GM12891 (cell line): ENCODE data around the gene LINS1.

Source experiments
- PAX5 ChIP-seq: IDR thresholded peaks from 2 replicates; pipeline ENCODE4 v1.6.1; 2011; ENCODE audit warnings: low read length, moderate library complexity, mild to moderate bottlenecking; ENCODE audit not compliant: insufficient read depth, severe bottlenecking
- POLR2A ChIP-seq: IDR thresholded peaks from 2 replicates; pipeline ENCODE4 v1.6.1; 2011; ENCODE audit warnings: low read depth, low read length, control low read depth
- POLR2AphosphoS5 ChIP-seq: IDR thresholded peaks from 2 replicates; pipeline ENCODE4 v1.6.1; 2011; ENCODE audit warnings: low read depth, low read length, control low read depth
- POU2F2 ChIP-seq: IDR thresholded peaks from 2 replicates; pipeline ENCODE4 v1.6.1; 2011; ENCODE audit warnings: low read depth, mild to moderate bottlenecking, control low read depth, low read length, moderate library complexity
- SPI1 ChIP-seq: IDR thresholded peaks from 2 replicates; pipeline ENCODE4 v1.6.1; 2011; ENCODE audit warnings: low read depth, low read length, control low read depth
- TAF1 ChIP-seq: IDR thresholded peaks from 2 replicates; pipeline ENCODE4 v1.6.1; 2011; ENCODE audit warnings: low read depth, low read length, control low read depth

DNA sequence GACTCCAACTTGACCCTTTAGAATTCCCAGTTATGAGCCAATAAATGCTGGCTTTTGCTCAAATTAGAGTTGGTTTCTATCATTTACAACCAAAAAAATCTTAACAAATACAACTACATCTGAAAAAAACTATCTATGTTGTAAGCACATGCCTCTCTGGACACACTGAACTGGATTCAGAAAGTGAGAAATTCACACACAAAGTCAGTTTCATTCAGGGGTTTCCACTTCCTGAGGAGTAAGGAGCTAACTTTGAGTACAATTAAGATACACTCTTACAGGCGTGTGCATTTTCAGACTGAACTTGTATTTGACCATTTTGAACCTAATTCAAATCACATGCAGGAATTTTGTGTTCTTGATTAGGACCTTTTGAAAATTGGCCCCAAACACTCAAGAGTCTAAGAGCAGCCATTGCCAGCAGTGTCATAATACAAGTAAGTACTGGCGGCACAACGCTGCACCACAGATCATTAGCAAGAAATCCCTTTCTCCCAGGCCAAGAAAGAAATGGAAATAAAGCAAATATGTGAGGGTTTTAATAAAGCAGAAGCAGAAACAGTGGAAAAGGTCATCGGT is 31.2 kb downstream of the LINS1 start:
- TF ChIP-seq POLR2A (no peak), POLR2AphosphoS5 (no peak), SPI1 (no peak), TAF1 (no peak), POU2F2 (no peak), PAX5 (no peak)
